GM18868 (cell line): ENCODE measurements around the gene MYO5A.
A peak's percentile ranks its signal among the peaks of the same experiment; 100 is the strongest.
"Not testable (repeated sequence)": the region's sequence is repeated elsewhere in the genome, so short reads cannot be mapped to it uniquely, and the experiment has no call there.

ENCODE experiments used
- ATAC-seq: cut with Tn5 transposase; IDR thresholded peaks from one replicate; pipeline ENCODE4 v1.9.1; 2021; ENCODE audit warnings: mild to moderate bottlenecking, moderate library complexity; ENCODE audit not compliant: unreplicated experiment

MYO5A gene

GRCh38 chr15:52295421-52296001, 233.2 kb downstream of the MYO5A start, which contains the start of gene MYO5C:
Gene MYO5C (minus strand): TSS chr15:52295804. CDS start chr15:52295636, 168 bp downstream.
- ATAC-seq = peak; percentile 50

DNA sequence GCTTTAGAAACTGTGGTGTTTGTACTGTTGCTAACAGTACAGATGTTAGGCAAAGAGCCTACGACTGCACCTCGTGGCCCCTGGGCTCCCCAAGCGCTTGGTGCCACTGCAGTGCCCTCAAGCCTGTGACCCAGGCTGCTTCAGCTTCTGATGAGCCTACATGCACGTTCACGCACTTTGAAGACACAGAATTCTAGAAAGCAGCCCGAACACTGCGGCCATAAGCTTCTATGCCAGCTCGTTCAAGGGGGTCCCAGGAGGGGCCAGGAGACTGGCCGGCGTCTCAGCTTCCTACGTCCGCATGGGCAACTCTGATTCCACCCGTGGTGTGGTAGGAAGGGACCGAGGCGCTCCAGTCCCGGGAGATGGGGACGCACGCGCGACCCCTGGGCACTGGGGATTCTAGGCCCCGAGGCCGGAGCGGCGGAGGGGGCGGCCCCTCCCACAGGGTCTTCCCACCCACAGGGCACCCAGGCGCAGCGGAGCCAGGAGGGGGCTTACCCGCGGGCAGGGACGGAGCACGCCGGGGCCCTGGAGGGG, 233.7 kb downstream of the MYO5A start:
- ATAC-seq = peak; percentile 8

DNA sequence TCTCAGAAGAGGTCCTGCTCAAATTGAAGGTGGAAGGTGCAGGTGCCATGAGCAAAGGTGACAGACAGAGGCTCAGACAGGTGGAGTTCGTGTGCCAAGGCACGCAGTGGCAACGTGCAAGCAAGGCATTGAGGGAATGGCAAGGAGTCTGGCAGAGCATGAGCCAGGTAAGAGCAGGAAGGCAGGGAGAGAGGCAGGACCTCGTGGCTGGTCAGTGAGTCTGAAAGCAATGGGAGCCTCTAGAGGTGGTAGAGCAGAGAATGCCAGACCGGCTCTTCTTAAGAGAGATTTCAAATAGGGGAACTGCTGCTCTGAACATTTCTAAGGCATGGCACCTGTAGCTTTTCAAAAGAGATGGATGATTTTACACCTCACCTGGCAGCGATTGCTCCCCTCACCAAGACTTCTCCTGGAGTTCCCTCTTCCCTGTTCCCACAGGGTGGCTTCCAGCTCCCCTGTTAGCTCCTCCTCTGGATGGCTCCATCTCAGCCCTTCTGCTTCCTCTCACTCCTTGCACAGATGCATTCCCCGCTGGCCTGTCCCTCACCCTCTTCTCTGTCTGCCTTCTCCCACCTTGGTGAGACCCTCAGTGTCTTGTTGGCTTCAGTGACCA, 235.8 kb downstream of the MYO5A start:
- ATAC-seq = no peak

GRCh38 chr15:52291204-52291603, 237.5 kb downstream of the MYO5A start:
- ATAC-seq = no peak

- ATAC-seq = no peak
These were observed 237.9 kb downstream of the MYO5A start for GRCh38 chr15:52290800-52291199.

DNA sequence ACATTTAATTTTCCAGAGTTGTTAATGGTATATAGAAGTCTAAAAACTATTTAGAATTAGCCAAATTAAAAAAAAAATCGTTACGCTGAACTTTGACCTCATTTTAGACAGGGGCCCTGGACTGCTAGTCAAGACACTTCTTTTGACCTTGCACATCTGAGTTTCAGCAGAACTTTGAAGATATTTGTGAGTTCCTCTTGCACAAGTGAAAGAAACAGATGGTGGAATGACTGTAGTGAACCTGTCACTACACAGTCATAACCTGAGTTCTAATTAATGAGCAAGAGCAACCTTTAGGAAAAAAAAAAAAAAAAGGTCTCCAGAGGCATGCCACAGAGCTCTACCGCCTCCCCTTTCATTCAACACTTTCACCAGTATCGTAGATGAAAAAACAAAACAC, 238.4 kb downstream of the MYO5A start:
- no peak for ATAC-seq

GRCh38 chr15:52289629-52290081, 239.0 kb downstream of the MYO5A start:
- ATAC-seq = no peak

- no peak for ATAC-seq
These were observed 239.7 kb downstream of the MYO5A start for GRCh38 chr15:52288986-52289385.

- no peak for ATAC-seq
These were observed 240.4 kb downstream of the MYO5A start for GRCh38 chr15:52288051-52288942.

DNA sequence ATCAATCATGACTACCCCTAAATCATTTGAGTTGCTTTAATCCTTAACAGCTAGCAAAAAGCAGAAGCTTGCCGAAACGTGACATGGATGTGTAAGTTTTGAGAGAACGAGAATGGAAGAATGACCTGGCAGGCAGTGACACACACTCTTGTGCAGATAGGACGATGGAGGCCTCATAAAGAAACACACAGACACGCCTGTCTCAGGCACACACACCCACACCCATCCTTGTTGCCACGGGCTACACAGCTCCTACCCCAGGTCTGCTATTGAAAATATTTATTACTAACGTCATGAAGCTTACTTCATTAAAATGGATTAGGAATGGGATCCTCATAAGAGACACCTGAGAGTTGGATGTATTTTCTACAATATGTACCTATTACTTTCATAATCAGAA, 241.6 kb downstream of the MYO5A start:
- ATAC-seq = no peak

GRCh38 chr15:52285941-52286340, 242.7 kb downstream of the MYO5A start:
- not testable (repeated sequence) for ATAC-seq

DNA sequence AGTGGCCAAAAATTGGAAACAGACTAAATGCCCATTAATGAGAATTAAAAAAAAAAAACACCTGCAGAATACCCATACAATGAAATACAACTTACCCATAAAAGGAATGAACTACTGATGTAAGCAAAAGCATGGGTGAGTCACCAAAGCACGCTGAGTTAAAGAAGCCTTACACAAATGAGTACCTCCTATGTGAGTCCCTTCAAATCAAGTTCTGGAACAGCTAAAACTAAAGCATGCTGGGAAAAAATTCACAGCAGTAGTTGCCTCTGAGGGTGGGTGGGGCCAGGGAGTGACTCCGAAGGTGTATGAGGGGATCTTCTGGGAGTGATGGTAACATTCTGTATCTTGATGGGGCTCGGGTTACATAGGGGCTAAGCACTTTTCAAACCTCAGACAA, 244.5 kb downstream of the MYO5A start:
- ATAC-seq = no peak

GRCh38 chr15:52283281-52283680, 245.4 kb downstream of the MYO5A start:
- ATAC-seq = no peak

DNA sequence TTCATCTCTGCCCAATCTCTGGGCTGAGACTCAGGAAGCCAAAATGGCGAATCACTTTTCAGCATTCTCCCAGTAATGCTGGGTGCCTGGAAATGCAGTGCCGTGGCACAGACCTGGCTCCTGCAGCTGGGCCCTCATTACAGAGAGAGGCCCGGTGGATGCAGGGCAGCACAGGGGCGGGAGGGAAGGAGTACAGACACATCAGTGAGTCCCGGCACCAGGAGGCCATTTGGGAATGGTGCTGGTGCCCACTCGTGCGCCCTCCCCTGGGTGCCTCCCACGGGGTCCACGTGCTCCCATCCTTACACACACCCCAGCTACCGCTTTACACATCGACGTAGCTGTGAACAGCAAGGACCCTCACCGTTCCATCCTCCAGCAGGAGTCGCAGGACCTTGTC, 246.3 kb downstream of the MYO5A start:
- no peak for ATAC-seq

DNA sequence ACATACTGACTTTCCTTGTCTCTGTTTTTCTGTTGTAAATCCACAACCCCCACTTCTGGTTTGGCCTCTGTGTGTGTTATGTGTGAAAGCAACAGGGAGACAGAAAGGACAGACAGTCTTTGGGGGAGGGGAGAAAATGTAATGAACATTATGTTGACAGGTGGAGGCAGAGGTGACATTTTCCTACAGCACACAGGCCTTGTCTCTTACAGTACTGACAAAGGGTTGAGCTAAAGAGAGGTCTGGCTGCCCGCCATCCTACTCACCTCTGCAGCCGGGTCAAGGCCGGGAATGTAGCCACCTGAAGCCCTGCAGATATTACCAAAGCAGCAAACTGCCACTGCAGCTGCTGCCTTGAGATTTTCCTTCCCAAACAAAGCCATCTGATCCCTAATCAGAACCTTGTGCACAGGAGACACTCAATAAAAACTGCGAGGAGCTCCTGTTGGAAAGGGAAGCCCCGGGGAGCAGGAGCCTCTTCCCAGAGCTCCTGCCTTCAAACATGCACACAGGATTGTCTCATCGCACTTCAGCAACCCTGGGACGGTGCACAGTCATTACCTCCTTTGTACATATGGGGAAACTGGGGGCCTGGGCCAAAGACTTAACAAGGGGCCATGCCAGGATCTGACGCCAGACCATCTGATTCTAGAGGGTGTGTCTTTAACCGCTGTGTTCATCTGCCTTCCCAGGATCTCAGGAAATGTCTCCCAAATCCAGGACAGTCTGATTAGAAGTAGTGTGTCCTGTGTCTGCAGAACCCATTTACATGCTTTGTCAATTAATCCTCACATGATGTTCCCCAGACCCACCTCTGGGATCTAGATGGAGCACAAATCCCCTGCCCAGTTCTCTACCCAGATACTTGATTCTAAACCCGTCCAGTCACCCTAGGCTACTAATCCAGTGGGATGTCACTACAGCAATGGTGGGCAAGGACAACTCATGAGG, 247.3 kb downstream of the MYO5A start:
- no peak for ATAC-seq

- no peak for ATAC-seq
These were observed 248.2 kb downstream of the MYO5A start for GRCh38 chr15:52280326-52281084.

DNA sequence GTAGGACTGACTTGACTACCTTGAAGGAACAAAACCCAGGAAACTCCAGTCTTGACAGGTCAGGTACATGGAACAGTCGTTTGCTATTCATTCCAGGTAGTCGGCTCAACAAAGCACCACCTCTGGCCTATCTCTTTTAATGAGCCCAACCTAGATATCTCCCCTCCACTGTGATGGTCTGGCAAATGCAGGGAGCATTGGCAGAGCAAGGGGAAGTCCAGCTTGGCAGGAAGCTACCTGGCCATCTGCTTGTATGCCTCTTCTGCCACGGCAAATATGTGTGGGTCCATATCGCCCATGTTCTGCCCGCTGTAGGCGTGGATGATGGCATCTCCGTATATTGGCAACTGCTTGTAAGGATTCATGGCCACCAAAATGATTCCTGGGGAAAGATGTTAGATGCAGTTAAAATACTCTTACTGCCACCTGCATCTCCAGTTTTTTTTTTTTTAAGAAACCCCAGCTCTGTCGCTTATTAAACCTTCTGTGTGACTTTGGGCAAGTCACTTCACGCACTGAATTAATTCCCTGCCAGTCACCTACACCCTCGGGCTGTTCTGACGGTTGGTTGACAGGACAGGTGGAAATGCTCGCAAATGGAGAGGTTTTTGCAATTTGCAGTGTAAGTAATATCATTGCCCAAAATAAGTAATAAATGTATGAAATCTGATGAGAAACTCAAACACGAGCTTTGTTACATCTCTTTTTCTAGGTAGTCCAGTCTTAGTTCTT, 249.9 kb downstream of the MYO5A start:
- no peak for ATAC-seq

DNA sequence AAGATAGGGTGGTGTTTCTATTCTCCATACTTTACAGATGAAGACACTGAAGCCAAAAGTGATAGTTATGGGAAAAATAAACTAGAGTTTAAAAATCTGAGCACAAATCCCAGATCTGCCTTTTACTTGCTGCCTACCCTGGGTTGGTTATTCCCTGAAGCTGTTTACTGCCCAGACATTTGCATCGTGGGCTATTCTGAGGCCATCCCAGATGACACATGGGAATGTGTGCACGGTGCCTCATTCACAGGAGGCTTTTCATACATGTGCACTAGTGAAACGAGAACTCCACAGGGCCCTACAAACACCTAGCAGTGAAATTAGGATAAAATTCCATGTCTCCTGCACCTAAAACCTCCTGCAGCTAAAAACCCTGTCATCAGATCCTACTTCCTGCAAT, 250.5 kb downstream of the MYO5A start:
- ATAC-seq = no peak

DNA sequence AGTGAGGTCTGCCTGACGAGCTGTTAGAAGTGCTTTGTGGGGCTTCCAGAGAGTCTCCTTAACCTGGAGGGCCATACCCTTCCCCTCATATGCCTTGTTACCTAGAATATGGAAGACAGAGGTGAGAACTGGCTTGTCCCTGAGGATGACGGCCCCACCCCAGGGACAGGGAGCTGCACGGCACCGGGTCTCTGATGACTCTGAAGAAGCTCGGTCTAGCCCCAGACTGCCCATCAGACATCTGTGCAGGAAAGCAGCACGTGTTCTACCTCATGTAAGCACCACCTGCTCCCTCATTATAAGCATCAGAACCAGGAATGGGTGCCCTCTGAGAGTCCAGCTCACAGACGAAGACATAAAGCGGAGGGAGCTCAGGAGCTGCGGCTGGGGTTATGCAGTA, 251.1 kb downstream of the MYO5A start:
- ATAC-seq = no peak
